Measurements from ENCODE around the gene IMPA2.
"Not testable (repeated sequence)": the region's sequence is repeated elsewhere in the genome, so short reads cannot be mapped to it uniquely, and the experiment has no call there.

IMPA2 gene

DNA sequence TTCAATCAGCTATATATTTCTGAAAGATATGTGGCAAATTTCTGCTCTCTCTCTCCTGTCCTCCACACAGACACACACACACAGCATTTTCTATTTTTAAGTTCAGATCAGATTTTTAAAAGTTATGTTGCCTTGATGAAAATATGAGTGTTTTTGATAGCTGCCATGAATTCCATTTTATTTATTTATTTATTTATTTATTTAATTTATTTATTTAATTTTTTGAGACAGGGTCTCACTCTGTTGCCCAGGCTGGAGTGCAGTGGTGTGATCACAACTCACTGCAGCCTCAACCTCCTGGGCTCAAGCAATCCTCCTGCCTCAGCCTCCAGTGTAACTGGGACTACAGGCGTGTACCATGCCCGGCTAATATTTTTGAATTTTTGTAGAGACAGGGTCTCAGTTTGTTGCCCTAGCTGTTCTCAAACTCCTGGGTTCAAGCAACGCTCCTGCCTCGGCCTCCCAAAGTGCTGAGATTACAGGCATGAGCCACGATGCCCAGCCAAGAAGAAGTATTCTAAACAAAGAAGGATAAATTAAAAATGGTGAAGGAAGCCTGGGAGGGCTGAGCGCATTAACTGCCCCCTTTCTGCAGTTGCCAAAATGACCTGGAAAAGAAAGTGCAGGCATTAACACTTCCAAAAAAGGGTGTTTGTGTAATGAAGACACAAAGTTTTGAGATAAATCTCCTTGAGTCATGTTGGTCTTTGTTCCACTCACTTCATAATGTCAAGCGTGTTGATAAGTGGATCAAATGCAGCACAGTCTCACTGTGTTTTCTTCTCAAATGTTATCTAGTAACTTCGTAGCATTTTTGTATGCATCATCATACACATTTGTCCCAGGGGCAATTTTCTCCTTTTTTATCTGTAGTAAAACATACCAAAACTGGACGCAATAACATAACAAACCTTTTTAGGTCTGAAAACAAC, 11.1 kb upstream of the IMPA2 start:
- H3K4me3 ChIP-seq (ENCODE audit: low read depth, low read length) = no peak overlapping the region
- TF ChIP-seq, protein P1, sequence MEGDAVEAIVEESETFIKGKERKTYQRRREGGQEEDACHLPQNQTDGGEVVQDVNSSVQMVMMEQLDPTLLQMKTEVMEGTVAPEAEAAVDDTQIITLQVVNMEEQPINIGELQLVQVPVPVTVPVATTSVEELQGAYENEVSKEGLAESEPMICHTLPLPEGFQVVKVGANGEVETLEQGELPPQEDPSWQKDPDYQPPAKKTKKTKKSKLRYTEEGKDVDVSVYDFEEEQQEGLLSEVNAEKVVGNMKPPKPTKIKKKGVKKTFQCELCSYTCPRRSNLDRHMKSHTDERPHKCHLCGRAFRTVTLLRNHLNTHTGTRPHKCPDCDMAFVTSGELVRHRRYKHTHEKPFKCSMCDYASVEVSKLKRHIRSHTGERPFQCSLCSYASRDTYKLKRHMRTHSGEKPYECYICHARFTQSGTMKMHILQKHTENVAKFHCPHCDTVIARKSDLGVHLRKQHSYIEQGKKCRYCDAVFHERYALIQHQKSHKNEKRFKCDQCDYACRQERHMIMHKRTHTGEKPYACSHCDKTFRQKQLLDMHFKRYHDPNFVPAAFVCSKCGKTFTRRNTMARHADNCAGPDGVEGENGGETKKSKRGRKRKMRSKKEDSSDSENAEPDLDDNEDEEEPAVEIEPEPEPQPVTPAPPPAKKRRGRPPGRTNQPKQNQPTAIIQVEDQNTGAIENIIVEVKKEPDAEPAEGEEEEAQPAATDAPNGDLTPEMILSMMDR (IDR thresholded peaks at IDR 0.05; ENCODE audit: borderline replicate concordance, insufficient read depth, low read depth, low read length) = no peak

DNA sequence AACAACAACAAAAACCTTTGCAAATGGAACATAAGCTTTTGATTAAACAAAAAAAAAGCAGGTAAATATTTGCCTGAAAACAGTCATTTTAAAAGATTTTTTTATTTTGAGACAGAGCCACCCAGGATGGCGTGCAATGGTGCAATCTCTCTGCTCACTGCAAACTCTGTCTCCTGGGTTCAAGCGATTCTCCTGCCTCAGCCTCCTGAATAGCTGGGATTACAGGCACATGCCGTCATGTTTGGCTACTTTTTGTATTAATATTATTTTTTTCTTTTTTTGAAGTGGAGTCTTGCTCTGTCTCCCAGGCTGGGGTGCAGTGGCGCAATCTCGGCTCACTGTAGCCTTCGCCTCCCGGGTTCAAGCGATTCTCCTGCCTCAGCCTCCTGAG, 10.5 kb upstream of the IMPA2 start:
- not testable (repeated sequence) for H3K4me3 ChIP-seq (ENCODE audit: low read depth, low read length)

DNA sequence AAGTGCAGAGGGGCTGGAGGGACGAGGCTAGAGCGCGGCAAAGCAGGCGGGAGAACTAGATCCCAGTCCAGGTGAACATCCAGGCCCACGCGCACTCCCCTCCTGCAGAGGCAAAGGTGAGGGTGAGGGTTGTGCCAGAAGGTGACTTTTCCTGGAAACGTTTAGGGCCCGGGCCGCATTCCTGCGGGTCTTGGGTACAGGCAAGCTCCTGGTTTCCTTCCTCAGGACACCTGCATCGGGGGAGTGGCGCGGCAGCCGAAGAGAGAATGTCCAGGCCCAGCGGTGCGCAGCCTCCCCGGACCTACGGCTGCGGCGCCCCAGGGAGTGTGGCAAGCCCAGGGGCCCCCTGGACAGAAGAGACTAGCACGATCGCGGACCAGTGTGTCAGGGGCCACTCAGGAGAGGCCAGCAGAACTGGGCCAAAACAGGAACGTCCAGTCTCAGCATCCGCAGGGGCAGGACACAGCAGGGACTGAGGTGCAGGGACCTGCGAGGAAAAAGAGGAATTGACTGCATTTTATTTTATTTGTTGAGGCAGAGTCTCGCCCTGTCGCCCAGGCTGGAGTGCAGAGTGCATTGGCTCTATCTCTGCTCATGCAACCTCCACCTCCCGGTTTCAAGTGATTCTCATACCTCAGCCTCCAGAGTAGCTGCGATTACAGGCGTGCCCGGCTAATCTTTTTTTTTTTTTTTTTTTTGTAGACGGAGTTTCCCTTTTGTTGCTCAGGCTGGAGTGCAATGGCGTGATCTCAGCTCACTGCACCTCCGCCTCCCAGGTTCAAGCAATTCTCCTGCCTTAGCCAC, 8.7 kb upstream of the IMPA2 start:
- H3K4me3 ChIP-seq (ENCODE audit: low read depth, low read length) = no peak overlapping the region
- TF ChIP-seq, protein P1 (IDR thresholded peaks at IDR 0.05; ENCODE audit: borderline replicate concordance, insufficient read depth, low read depth, low read length) = no peak

DNA sequence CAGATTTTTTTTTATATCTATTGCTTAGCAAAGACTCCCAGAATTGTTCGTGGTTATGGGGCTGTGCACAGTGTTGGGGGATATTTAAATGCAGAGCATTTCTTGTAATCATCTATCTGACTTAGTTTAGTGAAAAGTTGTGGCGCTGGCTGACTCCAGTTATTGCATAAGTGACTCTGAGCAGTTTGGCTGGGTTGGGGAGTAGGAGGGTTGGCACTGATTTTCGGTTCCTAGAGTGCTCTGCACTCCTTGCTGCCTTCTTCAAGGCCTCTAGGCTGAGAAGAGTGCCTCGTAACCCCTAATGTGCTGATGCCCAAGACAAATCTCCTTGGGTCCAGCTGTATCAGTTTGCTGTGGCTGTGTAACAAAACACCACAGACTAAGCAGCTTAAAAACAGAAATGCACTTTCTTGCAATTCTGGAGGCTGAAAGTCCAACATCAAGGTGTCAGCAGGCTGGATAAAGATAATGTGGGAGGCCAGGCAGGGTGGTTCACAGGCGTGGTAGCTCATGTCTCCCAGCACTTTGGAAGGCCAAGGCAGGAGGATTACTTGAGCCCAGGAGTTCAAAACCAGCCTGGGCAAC, 6.5 kb upstream of the IMPA2 start:
- no peak overlapping the region for H3K4me3 ChIP-seq (ENCODE audit: low read depth, low read length)
- TF ChIP-seq, protein P1 (IDR thresholded peaks at IDR 0.05; ENCODE audit: borderline replicate concordance, insufficient read depth, low read depth, low read length) = no peak

DNA sequence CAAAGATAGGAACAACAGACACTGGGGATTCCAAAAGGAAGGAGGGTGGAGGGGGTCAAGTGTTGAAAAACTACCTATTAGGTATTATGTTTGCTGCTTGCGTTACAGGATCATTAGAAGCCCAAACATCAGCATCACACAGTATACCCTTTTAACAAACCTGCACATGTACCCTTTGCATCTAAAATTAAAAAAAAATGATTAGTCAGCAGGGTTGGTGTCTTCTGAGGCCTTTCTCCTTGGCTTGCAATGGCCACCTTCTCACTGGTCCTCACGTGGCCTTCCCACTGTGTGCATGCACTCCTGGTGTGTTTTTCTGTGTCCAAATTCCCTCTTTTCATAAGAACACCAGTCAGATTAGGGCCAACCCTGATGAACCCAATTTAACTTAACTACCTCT, 5.6 kb upstream of the IMPA2 start:
- H3K4me3 ChIP-seq (ENCODE audit: low read depth, low read length) = no peak overlapping the region
- TF ChIP-seq, protein P1 (IDR thresholded peaks at IDR 0.05; ENCODE audit: borderline replicate concordance, insufficient read depth, low read depth, low read length) = no peak

DNA sequence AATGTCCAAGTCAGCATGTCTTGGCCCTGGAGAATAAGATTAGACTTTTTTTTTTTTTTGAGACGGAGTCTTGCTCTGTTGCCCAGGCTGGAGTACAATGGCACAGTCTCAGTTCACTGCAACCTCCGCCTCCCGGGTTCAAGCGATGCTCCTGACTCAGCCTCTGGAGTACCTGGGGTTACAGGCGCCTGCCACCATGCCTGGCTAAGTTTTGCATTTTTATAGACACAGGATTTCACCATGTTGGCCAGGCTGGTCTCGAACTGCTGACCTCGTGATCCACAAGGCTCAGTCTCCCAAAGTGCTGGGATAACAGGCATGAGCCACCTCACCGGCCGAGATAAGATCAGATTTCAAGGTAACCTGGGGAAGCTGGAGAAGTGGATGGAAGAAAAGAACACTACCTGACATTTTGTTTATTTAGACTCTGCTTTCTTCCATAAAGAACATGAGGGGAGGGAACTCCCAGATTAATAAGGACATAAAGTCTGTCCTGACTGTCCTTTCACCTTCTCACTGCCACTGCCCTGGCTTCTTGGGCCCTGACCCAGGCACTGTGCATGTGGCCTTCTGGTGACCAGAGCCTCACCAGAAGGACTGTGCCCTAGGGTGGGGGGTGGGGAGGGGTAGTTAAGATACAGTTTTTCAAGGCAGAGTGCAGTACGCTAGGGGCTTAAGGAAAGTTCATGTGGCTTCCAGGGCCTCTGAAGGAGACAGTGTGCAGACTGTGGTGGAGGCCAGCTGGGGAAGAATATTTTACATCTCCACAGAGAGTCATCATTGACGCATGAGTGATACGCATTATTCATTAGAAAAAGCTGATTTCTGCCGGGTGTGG, 4.8 kb upstream of the IMPA2 start:
- H3K4me3 ChIP-seq (ENCODE audit: low read depth, low read length) = no peak overlapping the region
- TF ChIP-seq, protein P1 (IDR thresholded peaks at IDR 0.05; ENCODE audit: borderline replicate concordance, insufficient read depth, low read depth, low read length) = no peak

DNA sequence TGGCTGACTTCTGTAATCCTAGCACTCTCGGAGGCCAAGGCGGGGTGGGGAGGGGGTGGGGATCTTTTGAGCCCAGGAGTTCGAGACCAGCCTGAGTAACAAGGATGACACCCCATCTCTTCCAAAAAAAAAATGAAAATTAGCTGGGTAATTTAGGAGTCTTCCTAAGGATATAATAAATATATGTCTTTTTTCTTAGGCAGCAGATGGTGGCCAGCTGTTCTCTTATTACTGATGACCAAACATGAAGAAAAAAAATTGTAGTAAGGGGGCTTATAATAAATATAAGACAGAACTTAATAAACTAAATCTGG, 4.2 kb upstream of the IMPA2 start:
- TF ChIP-seq, protein P1 (IDR thresholded peaks at IDR 0.05; ENCODE audit: borderline replicate concordance, insufficient read depth, low read depth, low read length) = no peak

More for the DNA sequence above, 4.2 kb upstream of the IMPA2 start:
- no peak overlapping the region for H3K4me3 ChIP-seq (ENCODE audit: low read depth, low read length)

Measured in GM12875 (cell line).